OCI-LY1 (cell line): ENCODE data around the gene KRTAP10-10.

ENCODE experiments used
- CTCF ChIP-seq: fragments of 200-600 bp; sonication (generic), shearing (Covaris generic); IDR thresholded peaks from 2 replicates; pipeline ENCODE4 v1.5.1; 2017; ENCODE audit warnings: mild to moderate bottlenecking, antibody characterized with exemption, low read length, moderate library complexity, mixed read lengths
- EZH2 ChIP-seq: fragments of 200-600 bp; sonication (generic), shearing (Covaris generic); IDR thresholded peaks from 2 replicates; pipeline ENCODE4 v1.8.0; 2017; ENCODE audit warnings: borderline replicate concordance, mixed run types, mild to moderate bottlenecking, antibody characterized with exemption, low read length, moderate library complexity, mixed read lengths

GRCh38 chr21:44650265-44650972 lies 13.3 kb downstream of the KRTAP10-10 start:
- no peak for TF ChIP-seq CTCF
- TF ChIP-seq EZH2: no peak
